ENCODE results near the gene ZBTB6.

- TF ChIP-seq CTCF (IDR thresholded peaks at IDR 0.05): no peak
- TF ChIP-seq JUN (IDR thresholded peaks at IDR 0.05): no peak
- no peak for TF ChIP-seq MAX (IDR thresholded peaks at IDR 0.05)
- no peak for TF ChIP-seq MYC (IDR thresholded peaks at IDR 0.05; ENCODE audit: borderline replicate concordance, low read length)
Observed at GRCh38 chr9:122950263-122950662, 37.1 kb upstream of the ZBTB6 start.

All from A549 (cell line).